K562 (cell line): ENCODE data around the gene IGSF21. TPM values are rescaled to one million over a fixed set of nuclear protein-coding genes. Genes with fewer than 3 reads are reported as not detected.
A peak's percentile ranks its signal among the peaks of the same experiment; 100 is the strongest.

Source experiments
- DEAF1 ChIP-seq: fragments of 450-650 bp; formaldehyde crosslinking; IDR thresholded peaks from 2 replicates; pipeline ENCODE4 v1.4.0; 2020; ENCODE audit warnings: mild to moderate bottlenecking, moderate library complexity
- REST ChIP-seq, 2 experiments: fragments of 450-650 bp; formaldehyde crosslinking in 1 of 2; IDR thresholded peaks; 2 replicates each; pipeline versions ENCODE4 v1.4.0 to v1.6.1; 2014 to 2020; ENCODE audit warnings: mild to moderate bottlenecking in 2 of 2, borderline replicate concordance in 1 of 2, low read depth in 1 of 2
- SPI1 ChIP-seq: IDR thresholded peaks from 2 replicates; pipeline ENCODE4 v1.6.1; 2011; ENCODE audit warnings: low read depth, low read length, control low read depth, borderline replicate concordance
- ZBTB9 ChIP-seq: fragments of 450-650 bp; formaldehyde crosslinking; IDR thresholded peaks from 2 replicates; pipeline ENCODE4 v1.4.0; 2020; ENCODE audit warnings: mild to moderate bottlenecking, moderate library complexity
- ZNF165 ChIP-seq: fragments of 250-450 bp; sonication (Bioruptor Pico); IDR thresholded peaks from 2 replicates; pipeline ENCODE4 v1.4.0; 2020; ENCODE audit warnings: borderline replicate concordance
- polyA plus RNA-seq, 8 experiments: library from polyadenylated mRNA; depleted of rRNA in 4 of 8; stranded (reverse) in 5 of 8; unstranded in 3 of 8; fragments of >200 nt; fragmentation: Nextera tagmentation in 2 of 8; fragmentation: Illumina TruSeq in 1 of 8; extraction: Ambion mirVana in 2 of 8; extraction: Trizol in 1 of 8; gene quantifications; 2 replicates each; pipeline versions ENCODE4 v1.2.1 to v1.2.3, GENCODE V29; 2011 to 2014; ENCODE audit warnings: inconsistent platforms in 1 of 8, missing spikeins in 1 of 8
- total RNA-seq, 7 experiments: library from RNA; depleted of rRNA in 6 of 7; stranded (reverse); fragments of >200 nt in 6 of 7; fragmentation: Illumina TruSeq in 2 of 7; extraction: Trizol in 2 of 7; gene quantifications; 2 replicates each; pipeline versions ENCODE4 v1.2.1 to v1.2.3, GENCODE V29; 2011 to 2021; ENCODE audit warnings: low replicate concordance in 1 of 7

Gene IGSF21
- total and polyA plus RNA-seq, 9 of the 15 experiments (the other 6 are each of a cell fraction or from before 2014, with no cell fraction given), result not detected

GRCh38 chr1:18411820-18412641 is 304.4 kb downstream of the IGSF21 start (continued):
- TF ChIP-seq SPI1 (peak; percentile 76), ZNF165 (CRISPR knock-in tag) (0 out of 2 replicates have a peak, but pooled peaks have one; percentile 13), REST (IDR thresholded peaks at IDR 0.05; ENCODE audit: borderline replicate concordance) (no peak), REST (CRISPR knock-in tag; IDR thresholded peaks at IDR 0.05; ENCODE audit: low read depth) (no peak), DEAF1 (CRISPR knock-in tag) (no peak), ZBTB9 (CRISPR knock-in tag) (no peak)
